Measurements from ENCODE around the gene SERPINB5. TPM values are rescaled to one million over a fixed set of nuclear protein-coding genes. Genes with fewer than 3 reads are reported as not detected.

Gene SERPINB5
- total and polyA plus RNA-seq, 2 experiments from 2014 or later, result 0.23 to 0.76 TPM

DNA sequence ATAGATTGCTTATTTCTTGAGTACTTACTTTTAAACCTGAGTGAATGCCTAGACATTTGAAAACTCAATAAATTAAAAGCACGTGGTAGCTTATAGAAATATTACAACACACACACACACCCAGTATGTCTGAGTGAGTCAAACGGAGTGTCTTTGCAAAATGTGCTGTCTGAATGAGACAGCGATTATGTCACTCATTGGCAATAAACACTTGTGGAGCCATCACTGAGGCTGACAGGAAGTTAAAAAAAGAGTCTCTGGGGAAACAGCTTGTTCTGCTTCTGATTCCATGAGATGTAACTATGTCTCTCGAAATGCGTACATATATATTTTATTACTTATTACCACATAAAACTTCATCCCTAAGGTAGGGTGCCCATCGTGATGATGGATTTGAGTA lies 32.2 kb upstream of the SERPINB5 start:
- Histone ChIP-seq H3K4me2 (no peak overlapping the region), H3K9me2 (replicated peaks; ENCODE audit: insufficient read depth) (no peaks in the 10 kb centered on the region), H3K79me2 (no peaks in the 10 kb centered on the region), H3K9me3 (ENCODE audit: low read depth) (no peaks in the 10 kb centered on the region), H4K20me1 (ENCODE audit: insufficient read depth, poor library complexity, severe bottlenecking) (no peaks in the 10 kb centered on the region), H2AFZ (no peak overlapping the region), H3K4me1 (ENCODE audit: insufficient read depth) (no peaks in the 10 kb centered on the region), H3K27ac (no peak overlapping the region), H3K4me3 (no peak overlapping the region), H3K36me3 (replicated peaks; ENCODE audit: insufficient read depth, low read depth) (no peaks in the 10 kb centered on the region), H3K27me3 (no peaks in the 10 kb centered on the region)
- peak; percentile 24 for DNase-seq (ENCODE audit: low spot score)
- 73% methylated on average over 6 of the region's 6 CpGs for WGBS (ENCODE audit: low lambda C conversion rate, missing lambda C conversion rate)
- TF ChIP-seq, protein P1, sequence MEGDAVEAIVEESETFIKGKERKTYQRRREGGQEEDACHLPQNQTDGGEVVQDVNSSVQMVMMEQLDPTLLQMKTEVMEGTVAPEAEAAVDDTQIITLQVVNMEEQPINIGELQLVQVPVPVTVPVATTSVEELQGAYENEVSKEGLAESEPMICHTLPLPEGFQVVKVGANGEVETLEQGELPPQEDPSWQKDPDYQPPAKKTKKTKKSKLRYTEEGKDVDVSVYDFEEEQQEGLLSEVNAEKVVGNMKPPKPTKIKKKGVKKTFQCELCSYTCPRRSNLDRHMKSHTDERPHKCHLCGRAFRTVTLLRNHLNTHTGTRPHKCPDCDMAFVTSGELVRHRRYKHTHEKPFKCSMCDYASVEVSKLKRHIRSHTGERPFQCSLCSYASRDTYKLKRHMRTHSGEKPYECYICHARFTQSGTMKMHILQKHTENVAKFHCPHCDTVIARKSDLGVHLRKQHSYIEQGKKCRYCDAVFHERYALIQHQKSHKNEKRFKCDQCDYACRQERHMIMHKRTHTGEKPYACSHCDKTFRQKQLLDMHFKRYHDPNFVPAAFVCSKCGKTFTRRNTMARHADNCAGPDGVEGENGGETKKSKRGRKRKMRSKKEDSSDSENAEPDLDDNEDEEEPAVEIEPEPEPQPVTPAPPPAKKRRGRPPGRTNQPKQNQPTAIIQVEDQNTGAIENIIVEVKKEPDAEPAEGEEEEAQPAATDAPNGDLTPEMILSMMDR (IDR thresholded peaks at IDR 0.05; ENCODE audit: poor library complexity), result no peak
- no peak for TF ChIP-seq EZH2phosphoT487 (IDR thresholded peaks at IDR 0.05; ENCODE audit: low read depth, severe bottlenecking, unreplicated experiment)
- no peak for TF ChIP-seq EZH2 (IDR thresholded peaks at IDR 0.05; ENCODE audit: borderline replicate concordance)

DNA sequence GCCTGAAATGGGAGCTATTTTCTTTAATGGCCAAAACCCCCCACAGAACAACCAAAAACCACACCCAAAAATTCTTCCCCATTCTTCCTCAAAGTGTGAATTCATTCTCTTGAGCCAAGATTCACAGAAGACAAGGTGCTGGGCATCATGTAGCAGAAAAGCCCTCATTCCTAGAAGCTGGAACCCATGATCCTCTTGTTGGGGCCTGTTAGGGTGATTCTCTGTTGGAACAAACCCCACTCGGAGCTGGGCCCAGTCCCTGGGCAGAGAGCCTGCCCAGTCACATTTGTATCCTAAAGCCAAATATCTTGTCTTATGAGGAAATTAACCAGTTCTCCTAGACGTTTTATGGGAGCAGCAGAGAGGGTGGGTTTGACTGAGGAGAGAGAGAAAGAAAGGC lies 31.7 kb upstream of the SERPINB5 start:
- Histone ChIP-seq H3K27ac (no peak overlapping the region), H3K4me1 (ENCODE audit: insufficient read depth) (no peaks in the 10 kb centered on the region), H3K79me2 (no peaks in the 10 kb centered on the region), H2AFZ (peak overlapping the region; percentile 11), H3K36me3 (replicated peaks; ENCODE audit: insufficient read depth, low read depth) (no peaks in the 10 kb centered on the region), H3K27me3 (no peaks in the 10 kb centered on the region), H3K4me3 (no peak overlapping the region), H4K20me1 (ENCODE audit: insufficient read depth, poor library complexity, severe bottlenecking) (no peaks in the 10 kb centered on the region), H3K4me2 (no peak overlapping the region), H3K9me3 (ENCODE audit: low read depth) (no peaks in the 10 kb centered on the region), H3K9me2 (replicated peaks; ENCODE audit: insufficient read depth) (no peaks in the 10 kb centered on the region)
- WGBS (ENCODE audit: low lambda C conversion rate, missing lambda C conversion rate), result 66% methylated on average over 2 of the region's 2 CpGs
- no peak for DNase-seq (ENCODE audit: low spot score)
- TF ChIP-seq, protein P1 (IDR thresholded peaks at IDR 0.05; ENCODE audit: poor library complexity), result no peak
- TF ChIP-seq EZH2 (IDR thresholded peaks at IDR 0.05; ENCODE audit: borderline replicate concordance), result no peak
- no peak for TF ChIP-seq EZH2phosphoT487 (IDR thresholded peaks at IDR 0.05; ENCODE audit: low read depth, severe bottlenecking, unreplicated experiment)

DNA sequence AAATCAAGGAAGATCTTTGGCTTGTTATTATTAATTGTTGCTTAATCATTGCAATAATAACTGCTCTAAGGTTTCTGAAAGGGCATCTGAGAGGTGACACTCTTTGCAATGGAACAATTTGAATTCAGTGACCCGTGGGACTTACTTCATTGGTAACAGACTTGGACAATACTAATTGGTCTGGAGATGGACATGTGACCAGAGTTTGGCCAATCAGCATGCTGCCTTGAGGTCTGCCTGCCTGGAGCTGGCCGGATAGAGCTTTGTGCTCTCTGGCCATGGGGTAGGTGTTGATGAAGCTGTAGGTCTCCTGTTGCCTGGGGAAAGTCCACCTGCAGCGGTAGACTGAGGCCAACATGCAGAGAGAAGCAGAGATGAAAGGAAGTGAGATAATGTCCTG lies 30.5 kb upstream of the SERPINB5 start:
- H4K20me1 ChIP-seq (ENCODE audit: insufficient read depth, poor library complexity, severe bottlenecking), result no peaks in the 10 kb centered on the region
- H3K4me3 ChIP-seq, result no peak overlapping the region
- no peak overlapping the region for H3K27ac ChIP-seq
- no peak for DNase-seq (ENCODE audit: low spot score)
- WGBS (ENCODE audit: low lambda C conversion rate, missing lambda C conversion rate), result 88% methylated on average over 3 of the region's 3 CpGs
- no peaks in the 10 kb centered on the region for H3K27me3 ChIP-seq
- H3K9me2 ChIP-seq (replicated peaks; ENCODE audit: insufficient read depth), result no peaks in the 10 kb centered on the region
- H3K9me3 ChIP-seq (ENCODE audit: low read depth), result no peaks in the 10 kb centered on the region
- H3K4me1 ChIP-seq (ENCODE audit: insufficient read depth), result no peaks in the 10 kb centered on the region
- TF ChIP-seq, protein P1 (IDR thresholded peaks at IDR 0.05; ENCODE audit: poor library complexity), result no peak
- TF ChIP-seq EZH2phosphoT487 (IDR thresholded peaks at IDR 0.05; ENCODE audit: low read depth, severe bottlenecking, unreplicated experiment) (no peak), EZH2 (IDR thresholded peaks at IDR 0.05; ENCODE audit: borderline replicate concordance) (no peak)
- H3K36me3 ChIP-seq (replicated peaks; ENCODE audit: insufficient read depth, low read depth), result no peaks in the 10 kb centered on the region
- no peak overlapping the region for H3K4me2 ChIP-seq
- H2AFZ ChIP-seq, result no peak overlapping the region
- H3K79me2 ChIP-seq, result no peaks in the 10 kb centered on the region

DNA sequence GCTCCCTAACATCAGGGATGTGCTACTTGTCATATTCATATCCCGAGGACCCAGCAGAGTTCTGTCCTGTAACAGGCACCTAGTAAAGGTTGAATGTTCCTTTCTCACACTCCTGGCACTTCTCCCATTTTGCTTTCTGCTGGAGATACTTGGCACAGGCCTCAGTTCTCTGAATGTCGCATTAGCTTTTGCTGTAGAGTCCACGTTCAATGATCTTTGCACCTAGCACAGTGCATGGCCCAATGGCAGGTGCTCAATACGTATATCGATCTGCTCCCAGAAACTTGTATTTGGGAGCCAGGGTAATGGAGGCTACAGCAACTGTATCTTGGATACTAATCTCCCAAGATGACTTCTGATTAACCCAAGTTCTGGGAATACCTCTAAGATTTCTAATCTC lies 29.7 kb upstream of the SERPINB5 start:
- no peak overlapping the region for H2AFZ ChIP-seq

More for the DNA sequence above, 29.7 kb upstream of the SERPINB5 start:
- no peaks in the 10 kb centered on the region for H3K9me3 ChIP-seq (ENCODE audit: low read depth)
- no peaks in the 10 kb centered on the region for H4K20me1 ChIP-seq (ENCODE audit: insufficient read depth, poor library complexity, severe bottlenecking)
- H3K27me3 ChIP-seq, result no peaks in the 10 kb centered on the region
- no peak for TF ChIP-seq EZH2 (IDR thresholded peaks at IDR 0.05; ENCODE audit: borderline replicate concordance)
- TF ChIP-seq, protein P1 (IDR thresholded peaks at IDR 0.05; ENCODE audit: poor library complexity), result no peak
- no peak for TF ChIP-seq EZH2phosphoT487 (IDR thresholded peaks at IDR 0.05; ENCODE audit: low read depth, severe bottlenecking, unreplicated experiment)
- WGBS (ENCODE audit: low lambda C conversion rate, missing lambda C conversion rate), result 86% methylated on average over 5 of the region's 5 CpGs
- no peaks in the 10 kb centered on the region for H3K9me2 ChIP-seq (replicated peaks; ENCODE audit: insufficient read depth)
- H3K4me2 ChIP-seq, result no peak overlapping the region
- no peak overlapping the region for H3K4me3 ChIP-seq
- H3K79me2 ChIP-seq, result no peaks in the 10 kb centered on the region
- H3K27ac ChIP-seq, result no peak overlapping the region
- H3K36me3 ChIP-seq (replicated peaks; ENCODE audit: insufficient read depth, low read depth), result no peaks in the 10 kb centered on the region
- peaks cover 7% of the 10 kb centered on the region for H3K4me1 ChIP-seq (ENCODE audit: insufficient read depth)
- no peak for DNase-seq (ENCODE audit: low spot score)
